Liver (tissue), 3 donors: ENCODE results near the gene DRG2.

Experiments
- ATF3 ChIP-seq: IDR thresholded peaks from 2 replicates; pipeline ENCODE4 v1.6.1; 2016; ENCODE audit warnings: antibody characterized with exemption
- CTCF ChIP-seq: fragments of 150-350 bp; IDR thresholded peaks from 2 replicates; pipeline ENCODE4 v1.5.1; 2017; ENCODE audit warnings: improper control_type of control experiment, low read depth, low read length; ENCODE audit not compliant: missing input control
- EGR1 ChIP-seq, 2 donors: IDR thresholded peaks; 2 replicates each; pipeline ENCODE4 v1.6.1; 2016 to 2018; ENCODE audit warnings: antibody characterized with exemption in 2 of 2, low read depth in 2 of 2
- FOXA1 ChIP-seq: IDR thresholded peaks from 2 replicates; pipeline ENCODE4 v1.6.1; 2016; ENCODE audit warnings: antibody characterized with exemption
- GABPA ChIP-seq, 2 donors: IDR thresholded peaks in 1 of 2; conservative IDR thresholded peaks in 1 of 2; 2 replicates each; pipeline ENCODE4 v1.6.1; 2016; ENCODE audit warnings: antibody characterized with exemption in 2 of 2, mild to moderate bottlenecking in 1 of 2, moderate library complexity in 1 of 2
- JUND ChIP-seq, 2 donors: IDR thresholded peaks; 2 replicates each; pipeline ENCODE4 v1.6.1; 2016; ENCODE audit warnings: antibody characterized with exemption in 2 of 2
- MAX ChIP-seq: IDR thresholded peaks from 2 replicates; pipeline ENCODE4 v1.6.1; 2016; ENCODE audit warnings: antibody characterized with exemption
- NR2F2 ChIP-seq: IDR thresholded peaks from 2 replicates; pipeline ENCODE4 v1.6.1; 2016; ENCODE audit warnings: antibody characterized with exemption
- RAD21 ChIP-seq, 2 donors: IDR thresholded peaks; 2 replicates each; pipeline ENCODE4 v1.6.1; 2016; ENCODE audit warnings: antibody characterized with exemption in 2 of 2, mild to moderate bottlenecking in 2 of 2
- REST ChIP-seq: IDR thresholded peaks from 2 replicates; pipeline ENCODE4 v1.6.1; 2016; ENCODE audit warnings: antibody characterized with exemption, mild to moderate bottlenecking
- SP1 ChIP-seq: IDR thresholded peaks from 2 replicates; pipeline ENCODE4 v1.6.1; 2018; ENCODE audit warnings: antibody characterized with exemption, mild to moderate bottlenecking
- TAF1 ChIP-seq: conservative IDR thresholded peaks from 2 replicates; pipeline ENCODE4 v1.6.1; 2016; ENCODE audit warnings: antibody characterized with exemption, mild to moderate bottlenecking
- YY1 ChIP-seq: IDR thresholded peaks from 2 replicates; pipeline ENCODE4 v1.6.1; 2016; ENCODE audit warnings: antibody characterized with exemption, mild to moderate bottlenecking
- ZBTB33 ChIP-seq: IDR thresholded peaks from 2 replicates; pipeline ENCODE4 v1.6.1; 2016; ENCODE audit warnings: antibody characterized with exemption
- donor health status: healthy.
- donor health status: healthy.

- no peak for TF ChIP-seq CTCF
- TF ChIP-seq REST: no peak
- no peak for TF ChIP-seq JUND (IDR thresholded peaks at IDR 0.05)
- no peak for TF ChIP-seq SP1
- no peak for TF ChIP-seq YY1
- TF ChIP-seq MAX: no peak
- TF ChIP-seq RAD21 (IDR thresholded peaks at IDR 0.05): no peak
- no peak for TF ChIP-seq ATF3
- TF ChIP-seq EGR1 (IDR thresholded peaks at IDR 0.05; ENCODE audit: low read depth in 2 of 2): no peak
- no peak for TF ChIP-seq TAF1
- TF ChIP-seq GABPA (IDR thresholded peaks at IDR 0.05 in 1 of 2, conservative IDR thresholded peaks at IDR 0.05 in 1 of 2): no peak
- no peak for TF ChIP-seq FOXA1
- no peak for TF ChIP-seq NR2F2
- TF ChIP-seq ZBTB33: no peak
These were observed 56.5 kb downstream of the DRG2 start for GRCh38 chr17:18144261-18144660.
